H1 (cell line): ENCODE data around the gene CPM. TPM values are rescaled to one million over a fixed set of nuclear protein-coding genes. Genes with fewer than 3 reads are reported as not detected.
A peak's percentile ranks its signal among the peaks of the same experiment; 100 is the strongest.

ENCODE experiments used
- CTCF ChIA-PET: fragments of 300-600 bp; sonication (Branson Sonifier 250); formaldehyde crosslinking; loops from one replicate; lab custom pipeline; 2021; ENCODE audit not compliant: partially characterized antibody; lab: Charles Lee
- POLR2A ChIA-PET: fragments of 300-600 bp; sonication (Branson Sonifier 250); formaldehyde crosslinking; loops from one replicate; lab custom pipeline; 2021; ENCODE audit warnings: inconsistent platforms; ENCODE audit not compliant: partially characterized antibody; lab: Charles Lee
- DNase-seq, 2 experiments: peaks; one replicate each; pipeline versions ENCODE4 v3.0.0 to v3.0.0-alpha.2; 2010 to 2022; ENCODE audit warnings: low spot score in 2 of 2, low read depth in 1 of 2, mixed read lengths in 1 of 2
- FAIRE-seq: peaks from 2 replicates; lab custom pipeline; 2011; peaks lifted over from hg19 to GRCh38; lab: Jason Lieb, UNC
- H2AFZ ChIP-seq: 2 replicates; pipeline ENCODE4 v1.8.1; 2012; ENCODE audit warnings: low read length, inconsistent platforms
- H2AK5ac ChIP-seq: 2 replicates; pipeline ENCODE4 v1.6.1; 2013; ENCODE audit warnings: low read depth, low read length
- H2BK120ac ChIP-seq: replicated peaks from 2 replicates; pipeline ENCODE3; 2013; ENCODE audit warnings: low read depth, low read length, inconsistent platforms
- H2BK12ac ChIP-seq: 2 replicates; pipeline ENCODE4 v1.6.1; 2013; ENCODE audit warnings: low read depth, low read length
- H2BK15ac ChIP-seq: 2 replicates; pipeline ENCODE4 v1.6.1; 2013; ENCODE audit warnings: low read length
- H2BK20ac ChIP-seq: 2 replicates; pipeline ENCODE4 v1.6.1; 2013; ENCODE audit warnings: low read length
- H2BK5ac ChIP-seq: 2 replicates; pipeline ENCODE4 v1.6.1; 2013; ENCODE audit warnings: low read depth, low read length
- H3K14ac ChIP-seq: 2 replicates; pipeline ENCODE4 v1.6.1; 2013; ENCODE audit warnings: inconsistent platforms; ENCODE audit not compliant: insufficient read length
- H3K18ac ChIP-seq: 2 replicates; pipeline ENCODE4 v1.6.1; 2013; ENCODE audit warnings: low read length; ENCODE audit errors: extremely low read depth
- H3K23ac ChIP-seq: 2 replicates; pipeline ENCODE4 v1.6.1; 2013; ENCODE audit warnings: inconsistent platforms; ENCODE audit not compliant: insufficient read length
- H3K23me2 ChIP-seq: 2 replicates; pipeline ENCODE4 v1.6.1; 2013; ENCODE audit warnings: low read depth, low read length
- H3K27ac ChIP-seq: 2 replicates; pipeline ENCODE4 v1.6.1; 2011; ENCODE audit warnings: low read depth, low read length, inconsistent platforms
- H3K27me3 ChIP-seq, 4 experiments: replicated peaks in 1 of 4; 1 replicate in 1 of 4; 2 replicates in 3 of 4; pipeline versions ENCODE4 v1.6.1 to v1.8.1; 2011 to 2013; ENCODE audit warnings: low read length in 3 of 4, mild to moderate bottlenecking in 3 of 4, inconsistent platforms in 2 of 4, mixed read lengths in 2 of 4, moderate library complexity in 1 of 4; ENCODE audit not compliant: control insufficient read depth in 3 of 4, insufficient read depth in 3 of 4; ENCODE audit errors: extremely low read depth in 1 of 4
- H3K36me3 ChIP-seq, 4 experiments: 2 replicates each; pipeline versions ENCODE4 v1.6.1 to v1.8.1; 2011 to 2013; ENCODE audit warnings: mild to moderate bottlenecking in 4 of 4, low read length in 3 of 4, moderate library complexity in 2 of 4, control low read depth in 1 of 4, inconsistent platforms in 1 of 4; ENCODE audit not compliant: insufficient read depth in 4 of 4, control insufficient read depth in 2 of 4
- H3K4ac ChIP-seq: replicated peaks from 2 replicates; pipeline ENCODE3; 2013; ENCODE audit warnings: low read length, low read depth, mixed read lengths, inconsistent platforms; ENCODE audit not compliant: insufficient read length
- H3K4me1 ChIP-seq, 4 experiments: replicated peaks in 1 of 4; 1 replicate in 1 of 4; 2 replicates in 3 of 4; pipeline versions ENCODE4 v1.6.1 to v1.8.1; 2011 to 2013; ENCODE audit warnings: low read length in 3 of 4, inconsistent platforms in 2 of 4, mixed read lengths in 1 of 4; ENCODE audit not compliant: insufficient read depth in 4 of 4, control insufficient read depth in 3 of 4
- H3K4me2 ChIP-seq, 2 experiments: 2 replicates each; pipeline versions ENCODE4 v1.6.1 to v1.8.1; 2011 to 2013; ENCODE audit warnings: low read depth in 2 of 2, low read length in 2 of 2, control low read depth in 1 of 2, inconsistent platforms in 1 of 2, mild to moderate bottlenecking in 1 of 2; ENCODE audit not compliant: insufficient read depth in 1 of 2
- H3K4me3 ChIP-seq, 4 experiments: fragments of 200-600, 300-600 bp in 1 of 4; sonication (generic), shearing (Covaris generic), sonication (Bioruptor Twin) in 1 of 4; 2 replicates each; pipeline versions ENCODE4 v1.5.1 to v1.8.1; 2011 to 2016; ENCODE audit warnings: low read length in 4 of 4, low read depth in 3 of 4, control low read depth in 2 of 4, inconsistent platforms in 2 of 4, mild to moderate bottlenecking in 2 of 4, mixed read lengths in 1 of 4, moderate library complexity in 1 of 4; ENCODE audit not compliant: insufficient read depth in 2 of 4; ENCODE audit errors: extremely low read depth in 1 of 4
- H3K56ac ChIP-seq: replicated peaks from 2 replicates; pipeline ENCODE3; 2013; ENCODE audit warnings: low read depth, mild to moderate bottlenecking, mixed read lengths, low read length, inconsistent platforms; ENCODE audit not compliant: insufficient read length
- H3K79me1 ChIP-seq: 2 replicates; pipeline ENCODE4 v1.6.1; 2013; ENCODE audit warnings: low read depth, low read length, control low read depth
- H3K79me2 ChIP-seq, 2 experiments: 2 replicates each; pipeline versions ENCODE4 v1.6.1 to v1.8.1; 2012 to 2013; ENCODE audit warnings: low read length in 2 of 2, mild to moderate bottlenecking in 2 of 2, inconsistent platforms in 1 of 2; ENCODE audit not compliant: insufficient read depth in 2 of 2, control insufficient read depth in 1 of 2
- H3K9ac ChIP-seq, 4 experiments: replicated peaks in 1 of 4; 1 replicate in 1 of 4; 2 replicates in 3 of 4; pipeline versions ENCODE4 v1.6.1 to v1.8.1; 2011 to 2013; ENCODE audit warnings: low read depth in 3 of 4, low read length in 3 of 4, control low read depth in 2 of 4, mild to moderate bottlenecking in 2 of 4, moderate library complexity in 2 of 4, inconsistent platforms in 1 of 4; ENCODE audit errors: extremely low read depth in 1 of 4
- H3K9me3 ChIP-seq, 2 experiments: 2 replicates each; pipeline versions ENCODE4 v1.6.1 to v1.8.1; 2012 to 2013; ENCODE audit warnings: mild to moderate bottlenecking in 2 of 2, moderate library complexity in 2 of 2, control low read depth in 1 of 2, inconsistent platforms in 1 of 2, low read depth in 1 of 2, low read length in 1 of 2, mixed read lengths in 1 of 2; ENCODE audit not compliant: insufficient read depth in 2 of 2
- H4K20me1 ChIP-seq, 2 experiments: replicated peaks in 1 of 2; 2 replicates each; pipeline versions ENCODE3 to v1.8.1; 2011 to 2013; ENCODE audit warnings: inconsistent platforms in 2 of 2, low read length in 2 of 2, mild to moderate bottlenecking in 1 of 2; ENCODE audit not compliant: insufficient read depth in 2 of 2, control insufficient read depth in 1 of 2
- H4K5ac ChIP-seq: 2 replicates; pipeline ENCODE4 v1.6.1; 2013; ENCODE audit warnings: low read length, low read depth, mixed read lengths, inconsistent platforms; ENCODE audit not compliant: insufficient read length
- H4K8ac ChIP-seq: 2 replicates; pipeline ENCODE4 v1.8.0; 2013; ENCODE audit warnings: mild to moderate bottlenecking, moderate library complexity, low read length, inconsistent platforms; ENCODE audit not compliant: insufficient read depth; ENCODE audit errors: extremely low read depth
- H4K91ac ChIP-seq: replicated peaks from 2 replicates; pipeline ENCODE3; 2013; ENCODE audit warnings: low read length, mixed read lengths, inconsistent platforms; ENCODE audit not compliant: insufficient read length
- BCL11A ChIP-seq, 2 experiments: IDR thresholded peaks; one replicate each; pipeline ENCODE4 v1.6.1; 2011; ENCODE audit warnings: low read depth in 2 of 2, low read length in 2 of 2, mild to moderate bottlenecking in 2 of 2
- BRCA1 ChIP-seq: IDR thresholded peaks from 2 replicates; pipeline ENCODE4 v1.6.1; 2012; ENCODE audit warnings: low read depth, low read length, improper control_type of control experiment
- CTBP2 ChIP-seq: IDR thresholded peaks from 2 replicates; pipeline ENCODE4 v1.7.0; 2011; ENCODE audit warnings: borderline replicate concordance, mild to moderate bottlenecking, moderate library complexity, mixed read lengths, low read length; ENCODE audit not compliant: insufficient read depth, insufficient read length
- CTCF ChIP-seq, 3 experiments: IDR thresholded peaks; 1 replicate in 2 of 3; 2 replicates in 1 of 3; pipeline versions ENCODE4 v1.5.1 to v1.6.1; 2011; ENCODE audit warnings: low read length in 3 of 3, mild to moderate bottlenecking in 3 of 3, inconsistent platforms in 2 of 3, low read depth in 1 of 3, moderate library complexity in 1 of 3; ENCODE audit not compliant: insufficient read depth in 1 of 3; ENCODE audit errors: control extremely low read depth in 1 of 3
- HDAC6 ChIP-seq: IDR thresholded peaks from one replicate; pipeline ENCODE4 v1.7.1; 2012; ENCODE audit warnings: low read depth, mild to moderate bottlenecking, inconsistent platforms, low read length, moderate library complexity
- WGBS, 2 experiments: shearing (Covaris generic) in 1 of 2; methylation state at CpG; one replicate each; pipeline versions ENCODE4 v1.1.6 to v1.1.7; 2013 to 2015; ENCODE audit warnings: low lambda C conversion rate in 2 of 2, mixed read lengths in 2 of 2, inconsistent platforms in 1 of 2, low coverage in 1 of 2, missing lambda C conversion rate in 1 of 2; ENCODE audit not compliant: insufficient replicate concordance in 2 of 2, insufficient coverage in 1 of 2, insufficient read length in 1 of 2; ENCODE audit errors: extremely low coverage in 1 of 2, missing lambda C conversion rate in 1 of 2; 5-methylcytosine and 5-hydroxymethylcytosine counted together
- polyA plus RNA-seq, 7 experiments: library from polyadenylated mRNA; depleted of rRNA in 3 of 7; stranded (reverse) in 5 of 7; unstranded in 2 of 7; fragments of >200 nt in 5 of 7; fragments of 200-250 nt in 2 of 7; gene quantifications; 1 replicate in 5 of 7; 2 replicates in 1 of 7; 4 replicates in 1 of 7; pipeline versions ENCODE4 v1.2.1 to v1.2.3, GENCODE V29; 2011 to 2013; ENCODE audit warnings: missing spikeins in 2 of 7, mixed read lengths in 2 of 7
- total RNA-seq: library from RNA; stranded (reverse); fragmentation: NEBNext Ultra II Directional; extraction: Animal tissue kit (Norgen Biotek cat#: 25700); gene quantifications from 2 replicates; pipeline ENCODE4 v1.2.1, GENCODE V29; 2021

CPM gene
- total and polyA plus RNA-seq, 2 of the 8 experiments (the other 6 are each of a cell fraction or from before 2014, with no cell fraction given) = 0.33 to 3.1 TPM

- no peaks in the 10 kb centered on the region for H3K27me3 ChIP-seq
- no peak for DNase-seq
- H2AFZ ChIP-seq = peak overlapping the region; percentile 20; the same call in 1 of the 2 replicates
- no peak for TF ChIP-seq HDAC6
- no peak for TF ChIP-seq CTCF (IDR thresholded peaks at IDR 0.05; ENCODE audit: control extremely low read depth in 1 of 3, insufficient read depth in 1 of 3, low read depth in 1 of 3, low read length in 3 of 3)
- TF ChIP-seq BRCA1 = no peak
- no peak for TF ChIP-seq CTBP2
- no peak for TF ChIP-seq BCL11A (IDR thresholded peaks at IDR 0.05; ENCODE audit: low read depth in 2 of 2, low read length in 2 of 2)
- 81% methylated on average over 2 of the region's 2 CpGs; no CpG with 5 or more reads in 1 of the 2 experiments for WGBS, 2 experiments
- no peak overlapping the region for H2BK15ac ChIP-seq
- H2BK20ac ChIP-seq = no peak overlapping the region
- no peak overlapping the region for H3K4ac ChIP-seq
- H3K27ac ChIP-seq = no peak overlapping the region
- H4K5ac ChIP-seq = no peak overlapping the region
- H2AK5ac ChIP-seq = no peak overlapping the region
- H3K36me3 ChIP-seq = no peaks in the 10 kb centered on the region
- no peaks in the 10 kb centered on the region for H4K20me1 ChIP-seq
- H2BK12ac ChIP-seq = no peak overlapping the region
- no peak overlapping the region for H3K14ac ChIP-seq
- H3K4me3 ChIP-seq = no peak overlapping the region
- H3K4me2 ChIP-seq = no peak overlapping the region
- no peak overlapping the region for H2BK5ac ChIP-seq
- H4K8ac ChIP-seq = no peak overlapping the region
- no peaks in the 10 kb centered on the region for H3K9me3 ChIP-seq
- no peaks in the 10 kb centered on the region for H3K79me2 ChIP-seq
- no peak overlapping the region for H4K91ac ChIP-seq
- no peak for FAIRE-seq
- H3K9ac ChIP-seq = no peak overlapping the region
- no peak overlapping the region for H2BK120ac ChIP-seq
- no peaks in the 10 kb centered on the region; a peak in 1 of 7 replicates for H3K4me1 ChIP-seq
- ChIA-PET POLR2A (no interaction called here), CTCF (no interaction called here)
- H3K18ac ChIP-seq = no peak overlapping the region
- no peaks in the 10 kb centered on the region for H3K23me2 ChIP-seq
- no peaks in the 10 kb centered on the region for H3K79me1 ChIP-seq
- H3K56ac ChIP-seq = no peak overlapping the region
- H3K23ac ChIP-seq = no peak overlapping the region
These were observed 39.6 kb upstream of the CPM start for GRCh38 chr12:68972595-68972994.
